Chondrocyte (in vitro differentiated cells): ENCODE data around the gene HNF4A. TPM values are rescaled to one million over a fixed set of nuclear protein-coding genes. Genes with fewer than 3 reads are reported as not detected.

Source experiments
- DNase-seq: peaks from one replicate; pipeline ENCODE4 v3.0.0; 2021; ENCODE audit warnings: mixed read lengths, low spot score
- H3K27ac Mint-ChIP-seq: one replicate; pipeline ENCODE4 v1.8.0; 2021; ENCODE audit warnings: mild to moderate bottlenecking, moderate library complexity, mixed read lengths; ENCODE audit not compliant: unreplicated experiment
- H3K27me3 Mint-ChIP-seq: 2 replicates; pipeline ENCODE4 v1.8.0; 2021; ENCODE audit warnings: low read depth, mixed read lengths
- H3K36me3 Mint-ChIP-seq: 2 replicates; pipeline ENCODE4 v1.8.0; 2021; ENCODE audit warnings: low read depth, mixed read lengths
- H3K4me1 Mint-ChIP-seq: 2 replicates; pipeline ENCODE4 v1.8.0; 2021; ENCODE audit warnings: low read depth, mild to moderate bottlenecking, mixed read lengths
- H3K4me3 Mint-ChIP-seq: one replicate; pipeline ENCODE4 v1.8.0; 2021; ENCODE audit warnings: mild to moderate bottlenecking, moderate library complexity, mixed read lengths; ENCODE audit not compliant: unreplicated experiment
- H3K9me3 Mint-ChIP-seq: 2 replicates; pipeline ENCODE4 v1.8.0; 2021; ENCODE audit warnings: low read depth, mixed read lengths
- CTCF ChIP-seq: fragments of 200-600 bp; sonication (generic); IDR thresholded peaks from 2 replicates; pipeline ENCODE4 v1.5.0; 2021; ENCODE audit warnings: antibody characterized with exemption, mild to moderate bottlenecking, moderate library complexity
- total RNA-seq: library from RNA; stranded (reverse); gene quantifications from 3 replicates; pipeline ENCODE4 v1.2.1, GENCODE V29; 2021

HNF4A gene
- total RNA-seq, 1 donor from 2014 or later = not detected

GRCh38 chr20:44357020-44357419 lies 1.5 kb downstream of the HNF4A start:
- Mint-ChIP-seq H3K4me3 (no peak overlapping the region), H3K27ac (no peak overlapping the region), H3K27me3 (peaks cover 26% of the 10 kb centered on the region), H3K9me3 (no peaks in the 10 kb centered on the region), H3K36me3 (no peaks in the 10 kb centered on the region), H3K4me1 (no peaks in the 10 kb centered on the region)
- no peak for DNase-seq
- TF ChIP-seq CTCF = no peak

- TF ChIP-seq CTCF = no peak
- Mint-ChIP-seq H3K4me1 (no peaks in the 10 kb centered on the region), H3K36me3 (no peaks in the 10 kb centered on the region), H3K27me3 (peaks cover 26% of the 10 kb centered on the region), H3K4me3 (no peak overlapping the region), H3K9me3 (no peaks in the 10 kb centered on the region), H3K27ac (no peak overlapping the region)
- no peak for DNase-seq
Observed at GRCh38 chr20:44357555-44358125, 2.1 kb downstream of the HNF4A start.

GRCh38 chr20:44358776-44359175 lies 3.3 kb downstream of the HNF4A start:
- Mint-ChIP-seq H3K27ac (no peak overlapping the region), H3K9me3 (no peaks in the 10 kb centered on the region), H3K4me1 (no peaks in the 10 kb centered on the region), H3K27me3 (peaks cover 26% of the 10 kb centered on the region), H3K36me3 (no peaks in the 10 kb centered on the region), H3K4me3 (no peak overlapping the region)
- no peak for DNase-seq
- TF ChIP-seq CTCF = no peak

- Mint-ChIP-seq H3K4me3 (no peak overlapping the region), H3K27me3 (peaks cover 25% of the 10 kb centered on the region), H3K9me3 (no peaks in the 10 kb centered on the region), H3K27ac (no peak overlapping the region), H3K36me3 (no peaks in the 10 kb centered on the region), H3K4me1 (no peaks in the 10 kb centered on the region)
- no peak for TF ChIP-seq CTCF
- DNase-seq = no peak
Observed at GRCh38 chr20:44360221-44360620, 4.7 kb downstream of the HNF4A start.

- H3K4me1 Mint-ChIP-seq = no peaks in the 10 kb centered on the region
- H3K9me3 Mint-ChIP-seq = no peaks in the 10 kb centered on the region
- H3K4me3 Mint-ChIP-seq = no peak overlapping the region
Observed at GRCh38 chr20:44361021-44361420, 5.5 kb downstream of the HNF4A start.

More at GRCh38 chr20:44361021-44361420, 5.5 kb downstream of the HNF4A start:
- peaks cover 24% of the 10 kb centered on the region for H3K27me3 Mint-ChIP-seq
- H3K27ac Mint-ChIP-seq = no peak overlapping the region
- no peak for DNase-seq
- no peak for TF ChIP-seq CTCF
- no peaks in the 10 kb centered on the region for H3K36me3 Mint-ChIP-seq
